GM12878 (cell line): Measurements from ENCODE around the gene ARHGAP26. TPM values are rescaled to one million over a fixed set of nuclear protein-coding genes. Genes with fewer than 3 reads are reported as not detected.

Source experiments
- ATAC-seq: fragments of 200-7000 bp; cut with Tn5 transposase; 3 replicates; pipeline ENCODE4 v1.9.1; 2020; ENCODE audit warnings: mild to moderate bottlenecking, moderate library complexity
- BruUV-seq: library from RNA; stranded (reverse); fragments of 400-500 nt; replicated peaks from 2 replicates; lab custom pipeline; 2021; lab: Mats Ljungman, UMichigan
- CTCF ChIA-PET: fragments of 300-600 bp; sonication (Branson Sonifier 250); formaldehyde crosslinking; extraction: SDS; loops from one replicate; lab custom pipeline; 2021; ENCODE audit warnings: inconsistent platforms; lab: Yijun Ruan, JAX
- POLR2A ChIA-PET: fragments of 350-600 bp; formaldehyde crosslinking; extraction: SDS; loops from one replicate; lab custom pipeline; 2021; ENCODE audit warnings: inconsistent platforms; lab: Charles Lee
- RAD21 ChIA-PET: fragments of 300-600 bp; sonication (Branson Sonifier 250); formaldehyde crosslinking; loops from one replicate; lab custom pipeline; 2023; ENCODE audit warnings: antibody characterized with exemption; ENCODE audit not compliant: unreplicated experiment; lab: Charles Lee
- SMC1A ChIA-PET: fragments of 300-600 bp; sonication (Branson Sonifier 250); formaldehyde crosslinking; loops from one replicate; lab custom pipeline; 2023; ENCODE audit not compliant: unreplicated experiment, uncharacterized antibody; lab: Charles Lee
- DNase-seq: peaks from one replicate; pipeline ENCODE4 v3.0.0-alpha.2; 2011; ENCODE audit warnings: low read depth, low spot score
- FAIRE-seq: peaks from 3 replicates; lab custom pipeline; 2011; peaks lifted over from hg19 to GRCh38; lab: Jason Lieb, UNC
- H2AFZ ChIP-seq: 2 replicates; pipeline ENCODE4 v1.6.0; 2011; ENCODE audit warnings: low read depth, low read length, control low read depth; ENCODE audit not compliant: control insufficient read depth
- H3K27ac ChIP-seq: 2 replicates; pipeline ENCODE4 v1.5.1; 2011; ENCODE audit warnings: control low read depth; ENCODE audit not compliant: control insufficient read depth, insufficient read depth
- H3K27me3 ChIP-seq, 2 experiments: replicated peaks in 1 of 2; 2 replicates each; pipeline versions ENCODE4 v1.6.0 to v1.6.1; 2011; ENCODE audit warnings: low read length in 1 of 2; ENCODE audit not compliant: control insufficient read depth in 2 of 2, insufficient read depth in 2 of 2
- H3K36me3 ChIP-seq, 2 experiments: 2 replicates each; pipeline ENCODE4 v1.5.1; 2011; ENCODE audit warnings: low read length in 1 of 2; ENCODE audit not compliant: control insufficient read depth in 2 of 2, insufficient read depth in 2 of 2
- H3K4me1 ChIP-seq: 2 replicates; pipeline ENCODE4 v1.6.1; 2011; ENCODE audit warnings: mild to moderate bottlenecking, low read length, moderate library complexity, mixed read lengths; ENCODE audit not compliant: control insufficient read depth, insufficient read depth
- H3K4me2 ChIP-seq: 2 replicates; pipeline ENCODE4 v1.6.0; 2011; ENCODE audit warnings: control low read depth; ENCODE audit not compliant: control insufficient read depth, insufficient read depth
- H3K4me3 ChIP-seq: fragments of 200-600 bp; sonication (generic); 2 replicates; pipeline ENCODE4 v1.5.1; 2016
- H3K79me2 ChIP-seq: 2 replicates; pipeline ENCODE4 v1.6.0; 2011; ENCODE audit warnings: low read length; ENCODE audit not compliant: control insufficient read depth, insufficient read depth
- H3K9ac ChIP-seq: 2 replicates; pipeline ENCODE4 v1.8.0; 2011; ENCODE audit warnings: low read length, control low read depth, mixed read lengths; ENCODE audit not compliant: control insufficient read depth, insufficient read depth
- H3K9me3 ChIP-seq: replicated peaks from 3 replicates; pipeline ENCODE4 v1.5.1; 2011; ENCODE audit warnings: mild to moderate bottlenecking, low read length; ENCODE audit not compliant: control insufficient read depth, insufficient read depth
- H4K20me1 ChIP-seq: 2 replicates; pipeline ENCODE4 v1.6.0; 2011; ENCODE audit not compliant: control insufficient read depth, insufficient read depth
- ATF3 ChIP-seq: IDR thresholded peaks from 2 replicates; pipeline ENCODE4 v1.6.1; 2011; ENCODE audit warnings: low read depth, mild to moderate bottlenecking, low read length, moderate library complexity, borderline replicate concordance; ENCODE audit errors: extremely low read depth
- BMI1 ChIP-seq: fragments of 450-650 bp; IDR thresholded peaks from 2 replicates; pipeline ENCODE4 v1.6.1; 2016; ENCODE audit warnings: mild to moderate bottlenecking, moderate library complexity, borderline replicate concordance
- IKZF2 ChIP-seq, 2 experiments: fragments of 450-650 bp; IDR thresholded peaks; 2 replicates each; pipeline ENCODE4 v1.6.1; 2017; ENCODE audit warnings: mild to moderate bottlenecking in 2 of 2, moderate library complexity in 2 of 2
- NFIC ChIP-seq: IDR thresholded peaks from 2 replicates; pipeline ENCODE4 v1.6.1; 2012; ENCODE audit warnings: low read depth, mild to moderate bottlenecking, inconsistent platforms, low read length, moderate library complexity
- PBX3 ChIP-seq: IDR thresholded peaks from 2 replicates; pipeline ENCODE4 v1.6.1; 2011; ENCODE audit warnings: mild to moderate bottlenecking, low read depth, low read length, moderate library complexity; ENCODE audit not compliant: insufficient replicate concordance
- PRDM15 ChIP-seq: fragments of 450-650 bp; formaldehyde crosslinking; IDR thresholded peaks from 2 replicates; pipeline ENCODE4 v1.4.0; 2020; ENCODE audit warnings: mild to moderate bottlenecking, moderate library complexity
- ZBTB33 ChIP-seq: fragments of 450-650 bp; IDR thresholded peaks from 2 replicates; pipeline ENCODE4 v1.6.1; 2017; ENCODE audit warnings: mild to moderate bottlenecking
- ZNF24 ChIP-seq: fragments of 450-650 bp; IDR thresholded peaks from 2 replicates; pipeline ENCODE4 v1.6.1; 2017; ENCODE audit warnings: antibody characterized with exemption, mild to moderate bottlenecking
- ZNF384 ChIP-seq: IDR thresholded peaks from 2 replicates; pipeline ENCODE4 v1.6.1; 2012; ENCODE audit warnings: low read depth, mild to moderate bottlenecking, low read length, improper control_type of control experiment, borderline replicate concordance
- ZNF687 ChIP-seq: fragments of 450-650 bp; IDR thresholded peaks from 2 replicates; pipeline ENCODE4 v1.6.1; 2017; ENCODE audit warnings: mild to moderate bottlenecking, moderate library complexity
- WGBS: methylation state at CpG from one replicate; pipeline ENCODE4 v1.1.6; 2016; ENCODE audit warnings: low lambda C conversion rate; ENCODE audit not compliant: insufficient replicate concordance, insufficient coverage; ENCODE audit errors: missing lambda C conversion rate; 5-methylcytosine and 5-hydroxymethylcytosine counted together
- in situ Hi-C: fragments of 300-500 bp; cut with MboI; formaldehyde crosslinking; loops from 9 replicates; pipeline ENCODE4 v1.14.3; 2018; ENCODE audit warnings: mixed read lengths
- intact Hi-C: fragments of 100-400 bp; cut with micrococcal nuclease; formaldehyde crosslinking; loops from one replicate; pipeline ENCODE4 v1.14.2; 2022; ENCODE audit not compliant: unreplicated experiment
- polyA plus RNA-seq, 11 experiments: library from polyadenylated mRNA; depleted of rRNA in 4 of 11; unstranded in 6 of 11; stranded (reverse) in 5 of 11; fragments of >200 nt; fragmentation: Nextera tagmentation in 4 of 11; fragmentation: Illumina TruSeq in 1 of 11; extraction: Ambion mirVana in 4 of 11; extraction: Trizol in 1 of 11; gene quantifications; 1 replicate in 1 of 11; 2 replicates in 10 of 11; pipeline versions ENCODE4 v1.2.1 to v1.2.3, GENCODE V29; 2011 to 2016; ENCODE audit warnings: inconsistent platforms in 2 of 11, missing spikeins in 2 of 11, low read depth in 1 of 11
- total RNA-seq, 4 experiments: library from RNA; depleted of rRNA in 3 of 4; stranded (reverse); fragments of >200 nt in 3 of 4; fragmentation: Illumina TruSeq in 1 of 4; extraction: Trizol in 1 of 4; gene quantifications; 2 replicates each; pipeline versions ENCODE4 v1.2.1 to v1.2.3, GENCODE V29; 2013 to 2021

Gene ARHGAP26
- total and polyA plus RNA-seq, 10 of the 15 experiments (the other 5 are each of a cell fraction or from before 2014, with no cell fraction given) = 9.4 to 41.5 (median 19.3) TPM

- no peak for TF ChIP-seq PRDM15 (CRISPR knock-in tag)
- TF ChIP-seq NFIC = no peak
- no peak for TF ChIP-seq PBX3
- no peak for TF ChIP-seq IKZF2 (IDR thresholded peaks at IDR 0.05)
- TF ChIP-seq ZNF384 = no peak
- no peak for TF ChIP-seq ATF3
Measured at GRCh38 chr5:142722146-142722545, 48.0 kb upstream of the ARHGAP26 start (continued).

GRCh38 chr5:142722896-142723295 lies 47.3 kb upstream of the ARHGAP26 start:
- WGBS = 32% methylated on average over 4 of the region's 4 CpGs
- Histone ChIP-seq H3K4me1 (no peaks in the 10 kb centered on the region; the same call in 1 of the 2 replicates), H3K4me2 (no peak overlapping the region), H3K27me3 (no peaks in the 10 kb centered on the region; a peak in 1 of 4 replicates), H3K4me3 (no peak overlapping the region), H3K27ac (no peak overlapping the region), H3K36me3 (no peaks in the 10 kb centered on the region), H3K9me3 (no peaks in the 10 kb centered on the region; the same call in 2 of the 3 replicates), H3K9ac (no peak overlapping the region), H2AFZ (no peak overlapping the region), H4K20me1 (no peaks in the 10 kb centered on the region), H3K79me2 (no peaks in the 10 kb centered on the region)
- FAIRE-seq = no peak
- DNase-seq = no peak
- SMC1A ChIA-PET = interaction anchor here (0.5 to 1.6 kb wide), 2 partner anchors 144 to 1339 kb away, joined by 3 to 5 read pairs; no protein-coding TSS in a partner anchor
- intact Hi-C loops = no loop called here
- CTCF ChIA-PET = interaction anchor here (1.0 to 14.0 kb wide), 5 partner anchors 9 to 154 kb away, joined by 5 to 243 read pairs (median 17); no protein-coding TSS in a partner anchor
- in situ Hi-C loops = loop anchor here (5.0 kb wide), 1 partner anchor 154 kb away; no protein-coding TSS in a partner anchor
- RAD21 ChIA-PET = interaction anchor here (1.4 kb wide), 1 partner anchor 166 kb away, joined by 6 read pairs; no protein-coding TSS in a partner anchor
- POLR2A ChIA-PET = no interaction called here
- no TSS peak for BruUV-seq
- no peak for ATAC-seq
- TF ChIP-seq ZBTB33 (no peak), BMI1 (no peak), ZNF687 (no peak), ZNF24 (no peak), IKZF2 (IDR thresholded peaks at IDR 0.05) (no peak)
